GM12864 (cell line): ENCODE results near the gene CEP55.

Source experiments
- DNase-seq: peaks from one replicate; pipeline ENCODE4 v3.0.0-alpha.2; 2011; ENCODE audit warnings: low read depth
- H3K4me3 ChIP-seq: 2 replicates; pipeline ENCODE4 v1.5.1; 2011; ENCODE audit warnings: mild to moderate bottlenecking, low read depth, low read length, control low read depth
- TF ChIP-seq, protein P1 (sequence below): IDR thresholded peaks from 2 replicates; pipeline ENCODE4 v1.5.1; 2011; ENCODE audit warnings: low read depth, mild to moderate bottlenecking, moderate library complexity, low read length, control low read depth, inconsistent platforms; ENCODE audit errors: missing control alignments

CEP55 gene

DNA sequence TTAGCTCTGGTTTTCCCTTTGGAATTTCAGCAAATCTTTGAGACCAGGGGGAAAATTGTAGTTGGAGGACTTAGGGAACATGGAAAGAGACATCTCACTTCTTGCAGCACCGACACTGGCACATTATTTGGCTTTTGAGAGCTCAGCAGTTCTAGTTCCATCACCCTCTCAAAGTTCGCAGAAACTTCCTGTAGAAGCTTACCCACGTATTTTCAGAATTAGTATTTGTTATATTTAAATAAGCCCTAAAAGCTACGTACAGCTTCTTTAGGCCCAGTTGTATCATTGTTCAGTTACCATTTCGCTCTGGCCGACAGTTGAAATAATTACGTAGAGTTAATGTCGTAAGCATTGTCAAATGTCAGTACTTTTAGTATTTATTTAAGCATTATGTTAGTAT lies 13.4 kb downstream of the CEP55 start:
- H3K4me3 ChIP-seq, result no peak overlapping the region
- DNase-seq, result no peak
- TF ChIP-seq, protein P1, sequence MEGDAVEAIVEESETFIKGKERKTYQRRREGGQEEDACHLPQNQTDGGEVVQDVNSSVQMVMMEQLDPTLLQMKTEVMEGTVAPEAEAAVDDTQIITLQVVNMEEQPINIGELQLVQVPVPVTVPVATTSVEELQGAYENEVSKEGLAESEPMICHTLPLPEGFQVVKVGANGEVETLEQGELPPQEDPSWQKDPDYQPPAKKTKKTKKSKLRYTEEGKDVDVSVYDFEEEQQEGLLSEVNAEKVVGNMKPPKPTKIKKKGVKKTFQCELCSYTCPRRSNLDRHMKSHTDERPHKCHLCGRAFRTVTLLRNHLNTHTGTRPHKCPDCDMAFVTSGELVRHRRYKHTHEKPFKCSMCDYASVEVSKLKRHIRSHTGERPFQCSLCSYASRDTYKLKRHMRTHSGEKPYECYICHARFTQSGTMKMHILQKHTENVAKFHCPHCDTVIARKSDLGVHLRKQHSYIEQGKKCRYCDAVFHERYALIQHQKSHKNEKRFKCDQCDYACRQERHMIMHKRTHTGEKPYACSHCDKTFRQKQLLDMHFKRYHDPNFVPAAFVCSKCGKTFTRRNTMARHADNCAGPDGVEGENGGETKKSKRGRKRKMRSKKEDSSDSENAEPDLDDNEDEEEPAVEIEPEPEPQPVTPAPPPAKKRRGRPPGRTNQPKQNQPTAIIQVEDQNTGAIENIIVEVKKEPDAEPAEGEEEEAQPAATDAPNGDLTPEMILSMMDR, result no peak

DNA sequence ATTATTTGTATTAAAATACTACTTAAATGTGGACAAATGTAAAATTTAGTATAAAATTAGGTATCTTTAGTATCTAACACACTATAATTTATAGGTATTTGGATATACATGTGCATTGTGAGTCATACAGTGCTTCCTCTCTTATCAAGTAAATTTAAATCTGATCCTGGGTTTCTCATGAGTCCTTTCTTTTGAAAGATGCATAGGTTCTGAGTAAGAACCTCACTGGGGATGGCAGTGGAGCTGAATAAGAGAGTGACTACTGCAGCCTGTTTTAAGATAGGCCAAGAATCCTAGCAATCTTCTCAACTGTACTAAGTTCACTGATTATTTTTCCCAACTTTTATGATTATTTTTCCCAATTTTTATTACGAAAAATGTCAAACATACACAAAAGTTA lies 16.2 kb downstream of the CEP55 start:
- H3K4me3 ChIP-seq, result no peak overlapping the region
- DNase-seq, result no peak
- TF ChIP-seq, protein P1, result no peak

DNA sequence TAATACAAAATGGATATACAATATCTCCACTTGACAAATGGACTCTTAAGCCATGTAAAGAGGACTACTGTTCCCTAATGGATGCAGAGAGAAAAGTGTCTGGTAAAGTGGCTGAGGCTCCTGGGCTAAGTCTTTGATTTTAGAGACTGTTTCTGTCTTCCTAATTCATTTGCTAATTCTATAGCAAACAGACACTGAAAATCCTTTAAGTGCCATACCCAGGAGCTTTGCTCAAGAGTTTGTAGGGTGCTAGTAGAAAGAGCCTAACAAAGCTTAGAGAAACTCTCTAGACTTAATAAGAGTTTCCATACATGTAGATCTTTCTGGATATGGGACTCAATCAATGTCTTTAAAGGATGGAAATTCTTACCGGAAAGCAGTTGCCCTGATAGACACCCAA lies 16.7 kb downstream of the CEP55 start:
- H3K4me3 ChIP-seq, result no peak overlapping the region
- TF ChIP-seq, protein P1, result no peak
- DNase-seq, result no peak

DNA sequence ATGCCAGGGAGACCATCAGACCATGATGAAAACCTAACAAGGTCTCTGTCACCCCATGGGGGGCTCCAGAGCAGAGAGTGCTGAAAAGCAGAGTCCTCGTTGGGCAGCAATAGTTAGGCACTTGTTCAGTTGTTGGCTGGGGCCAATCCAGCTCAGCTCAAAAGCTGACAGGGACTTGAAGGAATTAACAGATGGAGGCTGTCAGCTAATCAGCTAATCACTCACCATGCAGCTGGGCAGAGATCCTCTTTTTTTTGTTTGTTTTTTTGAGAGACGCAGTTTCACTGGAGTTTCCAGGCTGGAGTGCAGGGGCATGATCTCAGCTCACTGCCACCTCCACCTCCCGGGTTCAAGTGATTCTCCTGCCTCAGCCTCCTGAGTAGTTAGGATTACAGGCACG lies 18.1 kb downstream of the CEP55 start:
- no peak overlapping the region for H3K4me3 ChIP-seq
- DNase-seq, result no peak
- TF ChIP-seq, protein P1, result no peak

DNA sequence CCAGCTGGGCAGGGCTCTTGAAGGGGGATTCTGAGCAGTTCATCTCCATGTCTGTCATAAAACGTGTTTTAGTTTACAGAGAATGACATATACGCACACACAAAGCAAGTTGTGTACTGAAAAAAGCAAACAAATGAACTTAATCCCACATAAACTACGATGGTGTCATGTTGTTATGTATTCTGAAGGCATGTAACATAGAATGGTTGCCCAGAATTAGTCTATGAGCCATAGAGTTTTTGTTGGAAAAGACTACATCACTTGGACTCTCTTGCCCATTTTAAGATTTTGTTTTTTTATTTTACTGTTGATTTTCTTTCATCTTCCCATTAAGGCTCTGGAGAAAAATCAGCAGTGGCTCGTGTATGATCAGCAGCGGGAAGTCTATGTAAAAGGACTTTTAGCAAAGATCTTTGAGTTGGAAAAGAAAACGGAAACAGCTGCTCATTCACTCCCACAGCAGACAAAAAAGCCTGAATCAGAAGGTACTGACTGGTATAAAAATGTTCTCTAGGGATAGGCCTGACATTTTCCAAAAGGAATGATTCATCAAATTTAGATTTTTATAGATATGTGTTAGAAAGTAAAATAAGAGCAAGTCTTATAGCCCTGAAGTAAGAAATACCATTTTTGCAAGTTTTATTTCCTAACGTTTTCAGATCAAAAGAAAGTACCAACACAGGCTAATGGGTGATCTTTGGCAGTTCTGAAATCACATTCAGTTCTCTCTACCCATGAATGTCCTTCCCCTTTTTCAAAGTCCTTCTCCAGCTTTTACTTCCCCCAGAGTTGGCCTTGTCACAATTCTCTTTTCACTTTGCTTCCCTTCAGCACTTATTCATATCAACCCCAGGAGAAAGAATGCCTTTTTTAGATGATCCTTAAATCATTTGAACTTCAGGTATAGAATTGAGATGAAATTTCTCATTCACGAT lies 18.9 kb downstream of the CEP55 start:
- H3K4me3 ChIP-seq, result no peak overlapping the region
- no peak for DNase-seq
- TF ChIP-seq, protein P1, result no peak

DNA sequence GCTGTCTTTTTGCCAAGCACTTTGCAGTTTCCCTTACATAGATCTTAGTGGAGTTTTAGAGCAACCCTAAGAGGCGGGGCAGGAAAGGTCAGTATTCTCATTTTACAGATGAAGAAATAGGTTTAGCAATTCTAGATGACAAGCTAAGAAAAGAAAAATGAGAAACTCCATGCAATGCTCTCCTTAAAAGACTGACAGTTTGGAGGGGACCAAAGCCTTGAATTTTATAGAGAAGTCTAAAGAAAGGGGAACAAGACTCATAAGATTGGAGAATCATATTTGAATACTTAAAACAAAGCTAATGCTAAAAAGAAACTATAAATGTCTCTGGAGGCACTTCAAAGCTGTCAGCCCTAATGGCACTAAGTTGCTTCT lies 19.6 kb downstream of the CEP55 start:
- TF ChIP-seq, protein P1, result no peak
- no peak for DNase-seq

DNA sequence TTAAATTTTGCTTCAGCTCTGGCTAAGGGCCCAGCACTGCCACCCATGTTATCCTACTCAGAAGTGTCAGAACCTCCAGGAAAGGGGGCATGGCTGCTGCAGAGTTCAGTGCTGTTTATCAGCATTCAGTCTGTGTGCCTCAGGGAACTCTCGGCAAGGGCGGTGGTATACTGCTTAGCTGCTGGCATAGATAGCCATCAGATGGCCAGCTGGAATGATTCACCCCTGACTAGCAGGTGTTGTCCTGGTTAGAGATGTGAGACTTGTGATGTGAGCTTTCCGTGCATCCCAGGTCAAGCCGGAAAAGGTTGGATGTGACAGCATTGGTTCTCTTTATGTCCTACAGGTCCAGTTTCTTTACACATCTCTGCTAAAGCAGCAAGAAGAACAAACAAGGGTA lies 22.1 kb downstream of the CEP55 start:
- DNase-seq, result no peak
- TF ChIP-seq, protein P1, result no peak
- no peak overlapping the region for H3K4me3 ChIP-seq

More for the DNA sequence above, 19.6 kb downstream of the CEP55 start:
- H3K4me3 ChIP-seq, result no peak overlapping the region
